Astrocyte of the spinal cord (primary cell): ENCODE data around the gene LMF2.
A peak's percentile ranks its signal among the peaks of the same experiment; 100 is the strongest.

Experiments
- DNase-seq: peaks from one replicate; pipeline ENCODE4 v3.0.0; 2011; ENCODE audit warnings: low read depth, low spot score
- H3K4me3 ChIP-seq: 2 replicates; pipeline ENCODE4 v1.5.1; 2011; ENCODE audit warnings: low read depth, mild to moderate bottlenecking, low read length, moderate library complexity
- in situ Hi-C: cut with HindIII; loops from 2 replicates; pipeline ENCODE4 v1.10.0; 2017; ENCODE audit warnings: low sequenced_read_pairs
- TF ChIP-seq, protein P1 (sequence below): IDR thresholded peaks from 2 replicates; pipeline ENCODE4 v1.5.1; 2012; ENCODE audit warnings: low read depth, mild to moderate bottlenecking, low read length, inconsistent platforms

The LMF2 gene

DNA sequence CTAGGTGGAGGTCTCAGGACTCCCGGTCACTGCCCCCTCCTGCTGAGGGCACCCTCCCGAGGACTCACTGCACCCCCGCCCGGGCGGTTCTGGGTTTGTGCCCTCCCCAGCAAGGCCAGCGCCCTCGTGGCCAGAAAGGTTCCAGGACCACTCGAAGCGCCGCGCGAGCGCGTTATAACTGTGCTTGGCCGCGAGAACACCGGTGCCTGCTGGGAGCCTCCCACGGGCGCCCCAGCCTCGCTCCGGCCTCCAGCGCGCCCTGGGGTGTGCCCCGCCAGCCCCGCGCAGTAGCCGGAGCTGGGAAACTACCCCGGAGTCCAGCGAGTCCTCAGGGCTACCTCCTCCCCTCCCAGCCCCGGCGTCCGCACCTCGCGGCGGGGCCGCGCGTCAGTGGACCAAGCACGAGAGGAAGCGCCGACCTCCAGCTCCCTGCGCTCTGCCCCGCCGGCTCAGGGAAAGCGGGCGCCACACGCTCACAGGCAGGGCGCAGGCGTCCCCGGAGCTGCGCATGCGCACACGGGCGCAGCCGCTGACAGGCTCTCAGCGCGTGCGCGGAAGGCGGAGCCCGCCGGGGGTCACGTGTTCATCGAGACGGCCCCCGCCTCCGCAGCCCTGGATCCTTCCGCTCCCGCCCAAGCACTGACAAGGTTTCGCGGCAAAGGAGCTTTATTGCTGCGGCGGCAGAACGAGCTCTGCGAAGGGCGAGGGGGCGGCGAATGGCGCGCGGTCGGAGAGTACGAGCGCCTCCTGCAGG, 17.8 kb upstream of the LMF2 start, which contains the start of gene SCO2:
TSS of gene SCO2 (minus strand) at position 495 of the 754 bp plus-strand sequence. CDS start 1,187 bp downstream, outside the sequence.
- H3K4me3 ChIP-seq, result peak within 1 kb of the TSS; percentile 72
- DNase-seq, result peak; percentile 97
- TF ChIP-seq, protein P1, sequence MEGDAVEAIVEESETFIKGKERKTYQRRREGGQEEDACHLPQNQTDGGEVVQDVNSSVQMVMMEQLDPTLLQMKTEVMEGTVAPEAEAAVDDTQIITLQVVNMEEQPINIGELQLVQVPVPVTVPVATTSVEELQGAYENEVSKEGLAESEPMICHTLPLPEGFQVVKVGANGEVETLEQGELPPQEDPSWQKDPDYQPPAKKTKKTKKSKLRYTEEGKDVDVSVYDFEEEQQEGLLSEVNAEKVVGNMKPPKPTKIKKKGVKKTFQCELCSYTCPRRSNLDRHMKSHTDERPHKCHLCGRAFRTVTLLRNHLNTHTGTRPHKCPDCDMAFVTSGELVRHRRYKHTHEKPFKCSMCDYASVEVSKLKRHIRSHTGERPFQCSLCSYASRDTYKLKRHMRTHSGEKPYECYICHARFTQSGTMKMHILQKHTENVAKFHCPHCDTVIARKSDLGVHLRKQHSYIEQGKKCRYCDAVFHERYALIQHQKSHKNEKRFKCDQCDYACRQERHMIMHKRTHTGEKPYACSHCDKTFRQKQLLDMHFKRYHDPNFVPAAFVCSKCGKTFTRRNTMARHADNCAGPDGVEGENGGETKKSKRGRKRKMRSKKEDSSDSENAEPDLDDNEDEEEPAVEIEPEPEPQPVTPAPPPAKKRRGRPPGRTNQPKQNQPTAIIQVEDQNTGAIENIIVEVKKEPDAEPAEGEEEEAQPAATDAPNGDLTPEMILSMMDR, result peak; percentile 59
- in situ Hi-C loops, result no loop called here

DNA sequence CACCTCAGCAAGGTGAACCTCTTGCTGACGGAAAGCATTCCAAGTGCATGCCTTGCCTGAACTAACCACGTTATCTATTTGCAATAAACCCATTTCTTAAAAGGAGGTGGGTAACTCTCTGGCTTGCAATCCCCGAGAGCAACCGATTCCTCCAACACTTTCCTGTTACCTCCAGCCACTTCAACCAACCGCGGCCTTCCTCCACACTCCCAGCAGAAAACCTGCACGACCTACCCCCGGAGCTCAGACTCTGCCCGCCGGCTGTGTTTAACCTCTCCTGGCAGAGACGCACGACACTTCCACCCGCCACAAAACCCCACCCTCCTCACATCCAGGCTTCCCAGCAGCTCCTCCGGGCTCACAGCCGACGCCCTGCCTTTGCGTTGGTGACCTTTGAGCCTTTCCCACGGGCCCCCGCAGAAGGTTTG, 17.2 kb upstream of the LMF2 start:
- TF ChIP-seq, protein P1, result no peak
- peak; percentile 12 for DNase-seq
- H3K4me3 ChIP-seq, result peak overlapping the region; percentile 72
- in situ Hi-C loops, result no loop called here

DNA sequence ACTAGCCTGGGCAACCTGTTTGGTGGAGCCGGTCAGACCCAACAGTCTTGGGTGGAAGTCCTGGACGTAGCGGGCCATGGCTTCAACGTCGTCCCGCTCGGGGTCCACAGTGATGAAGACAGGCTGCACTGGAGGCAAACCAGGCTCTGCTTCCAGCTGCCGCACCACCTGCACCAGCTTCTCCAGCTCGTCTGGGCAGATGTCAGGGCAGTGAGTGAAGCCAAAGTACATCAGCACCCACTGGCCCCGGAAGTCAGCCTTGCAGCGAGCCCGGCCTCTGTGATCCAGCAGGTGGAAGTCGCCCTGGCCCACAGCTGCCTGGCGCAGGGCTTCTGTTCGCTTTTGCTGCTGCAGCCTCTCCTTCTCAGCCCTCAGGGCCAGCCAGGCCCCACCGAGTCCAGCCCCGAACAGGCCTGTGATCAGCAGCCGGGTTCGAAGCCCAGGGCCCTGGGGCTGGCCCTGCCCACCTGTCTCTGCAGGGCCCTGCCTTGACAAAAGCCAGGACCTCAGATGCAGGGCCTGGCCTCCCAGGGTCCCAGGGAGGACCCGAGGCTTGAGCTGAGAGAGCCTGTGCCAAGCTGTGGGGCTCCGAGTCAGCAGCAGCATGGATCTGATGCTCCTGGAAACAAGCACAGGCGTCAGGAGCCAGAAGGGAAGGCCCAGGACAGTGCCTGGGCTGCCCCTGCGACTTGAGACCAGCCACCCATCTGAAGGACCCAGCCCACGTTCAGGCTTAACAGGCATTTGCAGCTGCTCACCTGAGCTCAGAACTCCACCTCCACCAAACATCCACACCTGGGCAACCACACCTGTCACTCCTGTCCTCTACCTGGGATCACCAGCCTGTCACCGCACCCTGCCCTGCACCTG, 16.5 kb upstream of the LMF2 start:
- peak overlapping the region; percentile 72 for H3K4me3 ChIP-seq
- in situ Hi-C loops, result no loop called here
- TF ChIP-seq, protein P1, result no peak
- no peak for DNase-seq

DNA sequence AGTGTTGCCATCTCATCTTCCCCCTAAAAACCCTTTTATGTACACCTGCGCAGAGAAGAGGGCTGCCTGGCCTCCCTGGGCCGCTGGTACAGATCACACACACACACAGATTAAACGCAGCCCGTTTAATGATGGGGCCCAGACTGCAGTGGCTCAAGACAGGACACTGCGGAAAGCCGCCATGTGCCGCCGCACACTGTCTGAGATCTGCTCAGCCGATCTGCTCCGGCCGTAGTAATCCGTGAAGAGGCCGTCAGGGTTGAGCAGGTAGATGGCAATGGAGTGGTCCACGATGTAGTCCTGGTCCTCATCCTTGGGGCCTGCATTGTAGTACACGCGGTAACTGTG, 15.9 kb upstream of the LMF2 start:
- TF ChIP-seq, protein P1, result no peak
- DNase-seq, result no peak
- in situ Hi-C loops, result no loop called here
- H3K4me3 ChIP-seq, result no peak overlapping the region

DNA sequence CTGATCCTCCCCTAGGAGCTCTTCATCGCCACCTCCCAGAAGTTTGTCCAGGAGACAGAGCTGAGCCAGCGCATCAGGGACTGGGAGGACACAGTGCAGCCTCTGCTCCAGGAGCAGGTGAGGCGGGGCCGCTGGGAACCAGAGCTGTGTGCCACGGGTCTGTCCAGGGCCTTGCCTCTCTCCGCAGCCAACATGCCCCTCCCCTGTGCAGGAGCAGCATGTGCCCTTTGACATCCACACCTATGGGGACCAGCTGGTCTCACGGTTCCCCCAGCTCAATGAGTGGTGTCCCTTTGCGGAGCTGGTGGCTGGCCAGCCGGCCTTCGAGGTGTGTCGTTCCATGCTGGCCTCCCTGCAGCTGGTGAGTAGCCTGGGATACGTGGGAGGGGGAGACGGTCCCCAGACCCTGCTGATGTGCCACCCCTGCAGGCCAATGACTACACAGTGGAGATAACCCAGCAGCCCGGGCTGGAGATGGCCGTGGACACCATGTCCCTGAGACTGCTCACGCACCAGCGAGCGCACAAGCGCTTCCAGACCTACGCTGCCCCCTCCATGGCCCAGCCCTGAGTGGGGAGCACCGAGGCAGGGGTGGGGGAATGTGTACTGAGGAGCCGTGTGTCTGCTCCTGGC, 15.4 kb upstream of the LMF2 start:
- DNase-seq, result no peak
- TF ChIP-seq, protein P1, result no peak
- H3K4me3 ChIP-seq, result no peak overlapping the region
- in situ Hi-C loops, result no loop called here

DNA sequence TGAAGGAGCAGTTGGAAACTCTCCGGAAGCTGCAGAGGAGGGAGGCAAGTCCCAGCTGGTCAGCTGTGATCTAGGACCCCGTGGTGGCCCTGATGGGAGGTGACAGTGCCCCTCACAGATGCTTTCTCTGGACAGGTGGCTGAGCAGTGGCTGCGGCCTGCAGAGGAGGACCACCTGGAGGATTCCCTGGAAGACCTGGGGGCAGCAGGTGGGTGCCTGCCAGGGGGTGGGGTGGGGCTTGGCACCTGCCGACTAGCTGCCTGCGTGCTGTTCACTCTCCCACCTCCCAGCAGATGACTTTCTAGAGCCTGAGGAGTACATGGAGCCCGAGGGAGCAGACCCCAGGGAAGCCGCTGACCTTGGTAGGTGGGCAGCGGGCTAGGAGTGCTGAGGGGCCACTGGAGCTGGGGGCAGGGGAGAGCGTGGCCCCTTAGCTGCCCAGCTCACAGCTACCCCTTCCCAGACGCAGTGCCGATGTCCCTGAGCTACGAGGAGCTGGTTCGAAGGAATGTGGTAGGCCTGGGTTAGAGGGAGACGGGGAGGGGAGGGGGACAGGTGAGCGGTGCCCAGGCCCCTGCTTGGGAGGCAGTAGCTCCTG, 14.8 kb upstream of the LMF2 start:
- no peak overlapping the region for H3K4me3 ChIP-seq
- in situ Hi-C loops, result no loop called here
- TF ChIP-seq, protein P1, result no peak
- DNase-seq, result no peak
